GM06990 (cell line): Measurements from ENCODE around the gene DRD3.

ENCODE experiments used
- DNase-seq: peaks from one replicate; pipeline ENCODE4 v3.0.0-alpha.2; 2011; ENCODE audit not compliant: insufficient read length; ENCODE audit errors: extremely low read depth
- H3K27me3 ChIP-seq: replicated peaks from 2 replicates; pipeline ENCODE4 v1.6.0; 2011; ENCODE audit warnings: low read length; ENCODE audit not compliant: control insufficient read depth, insufficient read depth
- H3K36me3 ChIP-seq: 2 replicates; pipeline ENCODE4 v1.5.1; 2011; ENCODE audit warnings: low read length; ENCODE audit not compliant: control insufficient read depth, insufficient read depth
- H3K4me3 ChIP-seq: replicated peaks from 2 replicates; pipeline ENCODE4 v1.5.1; 2011; ENCODE audit warnings: low read depth, mild to moderate bottlenecking, control low read depth, low read length
- TF ChIP-seq, protein P1 (sequence below): IDR thresholded peaks from 2 replicates; pipeline ENCODE4 v1.5.1; 2011; ENCODE audit warnings: low read length, control low read depth, mild to moderate bottlenecking, inconsistent platforms; ENCODE audit not compliant: insufficient read depth, poor library complexity, severe bottlenecking

Gene DRD3

DNA sequence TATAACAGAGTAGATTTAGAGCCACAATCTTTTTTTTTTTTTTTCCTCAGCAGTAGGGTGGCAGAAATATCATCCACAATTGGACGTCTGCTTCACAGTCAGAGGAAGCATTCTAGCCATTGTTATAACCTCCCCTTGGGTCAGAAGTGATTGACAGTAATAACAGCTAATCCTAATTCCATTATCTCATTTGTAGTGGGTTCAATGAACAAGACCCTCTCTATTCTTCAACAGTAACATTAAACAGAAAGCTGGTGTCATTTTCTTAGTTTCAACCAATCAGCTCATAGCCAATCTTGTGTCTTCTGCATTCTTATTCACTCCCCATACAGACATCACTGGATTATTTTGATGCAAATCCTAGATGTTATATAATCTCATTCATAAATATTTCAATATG, 77.8 kb downstream of the DRD3 start:
- H3K36me3 ChIP-seq = no peaks in the 10 kb centered on the region
- no peak overlapping the region for H3K4me3 ChIP-seq
- H3K27me3 ChIP-seq = no peaks in the 10 kb centered on the region
- TF ChIP-seq, protein P1, sequence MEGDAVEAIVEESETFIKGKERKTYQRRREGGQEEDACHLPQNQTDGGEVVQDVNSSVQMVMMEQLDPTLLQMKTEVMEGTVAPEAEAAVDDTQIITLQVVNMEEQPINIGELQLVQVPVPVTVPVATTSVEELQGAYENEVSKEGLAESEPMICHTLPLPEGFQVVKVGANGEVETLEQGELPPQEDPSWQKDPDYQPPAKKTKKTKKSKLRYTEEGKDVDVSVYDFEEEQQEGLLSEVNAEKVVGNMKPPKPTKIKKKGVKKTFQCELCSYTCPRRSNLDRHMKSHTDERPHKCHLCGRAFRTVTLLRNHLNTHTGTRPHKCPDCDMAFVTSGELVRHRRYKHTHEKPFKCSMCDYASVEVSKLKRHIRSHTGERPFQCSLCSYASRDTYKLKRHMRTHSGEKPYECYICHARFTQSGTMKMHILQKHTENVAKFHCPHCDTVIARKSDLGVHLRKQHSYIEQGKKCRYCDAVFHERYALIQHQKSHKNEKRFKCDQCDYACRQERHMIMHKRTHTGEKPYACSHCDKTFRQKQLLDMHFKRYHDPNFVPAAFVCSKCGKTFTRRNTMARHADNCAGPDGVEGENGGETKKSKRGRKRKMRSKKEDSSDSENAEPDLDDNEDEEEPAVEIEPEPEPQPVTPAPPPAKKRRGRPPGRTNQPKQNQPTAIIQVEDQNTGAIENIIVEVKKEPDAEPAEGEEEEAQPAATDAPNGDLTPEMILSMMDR = no peak
- DNase-seq = no peak

DNA sequence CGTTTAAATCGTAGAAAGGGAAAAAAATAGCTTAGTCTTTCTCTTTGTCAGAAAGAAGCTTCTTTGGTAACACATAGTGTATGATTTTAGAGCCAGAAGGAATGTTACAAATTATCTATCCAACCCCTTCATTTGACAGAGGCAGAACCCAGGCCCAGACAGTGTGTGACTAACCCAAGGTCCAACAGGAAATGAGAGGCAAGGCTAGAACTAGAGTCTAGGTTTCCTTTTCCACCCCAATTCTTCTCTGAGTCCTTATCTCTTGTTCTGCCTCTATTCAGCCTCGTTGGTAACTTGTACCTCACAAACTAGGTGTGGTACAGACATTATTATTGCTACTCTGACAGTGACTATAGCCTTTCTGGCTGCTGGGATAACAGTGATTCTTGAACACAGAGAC, 83.1 kb downstream of the DRD3 start:
- Histone ChIP-seq H3K36me3 (no peaks in the 10 kb centered on the region), H3K27me3 (no peaks in the 10 kb centered on the region), H3K4me3 (no peak overlapping the region)
- TF ChIP-seq, protein P1 = no peak
- DNase-seq = no peak

GRCh38 chr3:114093596-114093995, 85.3 kb downstream of the DRD3 start:
- no peaks in the 10 kb centered on the region for H3K27me3 ChIP-seq
- no peaks in the 10 kb centered on the region; the same call in 1 of the 2 replicates for H3K36me3 ChIP-seq
- TF ChIP-seq, protein P1 = no peak
- H3K4me3 ChIP-seq = no peak overlapping the region
- no peak for DNase-seq

DNA sequence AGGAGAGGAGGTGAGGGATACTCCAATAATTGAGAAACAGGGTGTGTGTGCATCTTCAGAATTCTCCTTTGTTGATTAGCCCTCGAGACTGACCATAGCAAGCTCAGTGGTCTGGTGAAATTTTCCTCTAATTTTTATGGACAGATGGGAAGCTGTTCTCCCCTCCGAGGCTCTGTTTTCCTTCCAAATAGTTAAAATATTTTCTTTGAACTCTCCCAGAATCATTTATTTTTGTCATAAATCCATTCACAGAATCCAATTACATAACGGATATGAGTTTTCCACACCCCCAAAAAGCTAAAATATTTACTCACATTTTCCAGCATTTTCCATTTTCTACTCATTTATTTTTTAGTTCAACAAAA, 85.9 kb downstream of the DRD3 start:
- TF ChIP-seq, protein P1 = no peak
- Histone ChIP-seq H3K27me3 (no peaks in the 10 kb centered on the region), H3K36me3 (no peaks in the 10 kb centered on the region; the same call in 1 of the 2 replicates), H3K4me3 (no peak overlapping the region)
- no peak for DNase-seq

GRCh38 chr3:114092151-114093015, 86.5 kb downstream of the DRD3 start:
- no peak for DNase-seq
- Histone ChIP-seq H3K4me3 (no peak overlapping the region), H3K36me3 (no peaks in the 10 kb centered on the region; the same call in 1 of the 2 replicates), H3K27me3 (no peaks in the 10 kb centered on the region)
- TF ChIP-seq, protein P1 = no peak
